ENCODE data around the gene CORO7.
"Not testable (repeated sequence)": the region's sequence is repeated elsewhere in the genome, so short reads cannot be mapped to it uniquely, and the experiment has no call there.

CORO7 gene

GRCh38 chr16:4350787-4351659 is 65.4 kb downstream of the CORO7 start, which contains the start of gene PAM16:
Gene PAM16 (minus strand): TSS chr16:4351321. CDS start chr16:4351234, 87 bp downstream.
- DNase-seq = peak; percentile 97

DNA sequence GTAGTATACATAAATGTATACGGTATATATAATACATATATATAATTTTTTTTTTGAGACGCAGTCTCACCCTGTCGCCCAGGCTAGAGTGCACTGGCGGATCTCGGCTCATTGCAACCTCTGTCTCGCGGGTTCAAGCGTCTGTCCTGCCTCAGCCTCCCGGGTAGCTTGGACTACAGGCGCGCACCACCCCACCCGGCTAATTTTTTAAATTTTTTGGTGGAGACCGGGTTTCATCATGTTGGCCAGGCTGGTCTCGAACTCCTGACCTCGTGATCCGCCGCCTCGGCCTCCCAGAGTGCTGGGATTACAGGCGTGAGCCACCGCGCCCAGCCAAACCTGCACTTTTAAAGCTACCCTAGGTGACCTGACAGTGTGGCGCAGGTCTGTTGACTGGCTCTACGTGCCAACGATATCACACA is 66.0 kb downstream of the CORO7 start:
- DNase-seq = no peak

GRCh38 chr16:4349332-4349731 is 67.1 kb downstream of the CORO7 start:
- DNase-seq = no peak

DNA sequence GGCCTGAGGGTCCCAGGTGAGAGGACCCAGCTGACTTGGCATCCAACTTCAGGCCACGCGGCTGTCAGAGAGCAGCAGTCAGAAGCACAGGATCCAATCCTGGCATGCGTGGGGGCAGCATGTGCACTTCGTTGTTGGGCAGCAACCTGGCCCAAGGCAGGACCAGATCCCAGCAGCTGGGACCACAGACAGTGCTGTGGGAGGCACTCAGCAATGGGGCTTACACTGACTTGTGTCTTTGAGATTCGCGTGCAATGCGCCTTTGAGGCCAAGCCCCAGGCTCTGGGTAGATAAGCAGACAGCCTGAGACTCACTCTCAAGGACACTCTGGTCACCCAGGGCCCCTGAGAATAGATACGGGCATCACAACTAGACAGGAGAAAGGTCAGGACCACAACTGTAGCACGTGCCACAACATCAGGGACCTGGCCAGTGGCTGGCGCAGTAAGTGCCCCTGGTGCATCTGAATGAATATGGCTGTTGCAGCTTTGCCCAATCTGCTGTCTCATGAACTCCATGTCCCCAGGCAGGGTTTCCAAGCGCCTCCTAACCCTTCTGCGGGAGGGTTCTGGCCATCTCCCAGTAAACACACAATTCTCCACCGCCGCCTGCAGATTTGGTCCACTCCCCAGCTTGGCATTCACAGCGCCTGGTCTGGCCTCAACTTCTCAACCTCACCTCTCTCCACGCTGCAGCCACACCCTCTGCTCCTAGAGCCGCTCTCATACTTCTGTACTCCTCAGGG is 68.5 kb downstream of the CORO7 start:
- DNase-seq = no peak

GRCh38 chr16:4347010-4347409 is 69.4 kb downstream of the CORO7 start:
- no peak for DNase-seq

GRCh38 chr16:4345836-4346781 is 70.3 kb downstream of the CORO7 start:
- DNase-seq = no peak

DNA sequence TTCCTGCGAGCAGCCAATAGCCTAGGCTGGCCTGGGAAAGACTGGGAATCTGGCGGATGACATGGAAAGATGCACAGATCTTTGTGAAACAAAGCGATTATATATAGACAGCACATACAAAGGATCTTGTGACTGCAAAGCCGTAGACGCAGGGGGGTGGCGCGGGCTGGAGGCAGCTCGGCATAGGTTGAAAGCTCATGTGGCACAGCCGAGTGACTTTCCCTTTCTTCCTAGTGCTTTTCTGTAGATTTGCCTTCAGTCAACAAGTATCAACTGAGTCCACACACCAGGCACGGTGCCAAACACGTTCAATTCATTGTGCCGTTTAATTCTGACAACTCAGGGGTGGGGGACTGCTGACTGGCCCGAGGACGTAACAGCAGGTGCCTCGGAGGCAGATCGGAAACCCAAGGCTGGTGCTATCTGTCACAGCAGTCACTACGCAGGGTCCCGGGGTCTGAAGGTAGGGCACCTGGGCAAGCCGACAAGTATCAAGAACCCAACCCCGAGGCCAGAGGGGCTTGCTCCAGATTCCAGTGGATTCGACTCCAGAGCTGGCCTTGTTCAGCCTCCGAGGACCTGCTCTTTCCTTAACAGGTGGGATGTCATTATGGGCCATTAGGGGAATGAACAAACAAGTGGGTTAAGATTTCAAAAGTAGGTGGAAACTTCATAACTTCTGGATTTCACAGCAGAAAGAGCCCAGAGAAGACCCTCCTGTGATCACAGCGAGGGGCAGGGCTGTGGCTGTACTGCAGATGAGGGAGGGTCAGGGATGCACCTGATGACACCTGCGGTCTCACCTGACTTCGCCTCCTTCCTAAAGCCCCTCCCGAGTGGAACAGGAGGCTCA is 71.2 kb downstream of the CORO7 start:
- DNase-seq = no peak

DNA sequence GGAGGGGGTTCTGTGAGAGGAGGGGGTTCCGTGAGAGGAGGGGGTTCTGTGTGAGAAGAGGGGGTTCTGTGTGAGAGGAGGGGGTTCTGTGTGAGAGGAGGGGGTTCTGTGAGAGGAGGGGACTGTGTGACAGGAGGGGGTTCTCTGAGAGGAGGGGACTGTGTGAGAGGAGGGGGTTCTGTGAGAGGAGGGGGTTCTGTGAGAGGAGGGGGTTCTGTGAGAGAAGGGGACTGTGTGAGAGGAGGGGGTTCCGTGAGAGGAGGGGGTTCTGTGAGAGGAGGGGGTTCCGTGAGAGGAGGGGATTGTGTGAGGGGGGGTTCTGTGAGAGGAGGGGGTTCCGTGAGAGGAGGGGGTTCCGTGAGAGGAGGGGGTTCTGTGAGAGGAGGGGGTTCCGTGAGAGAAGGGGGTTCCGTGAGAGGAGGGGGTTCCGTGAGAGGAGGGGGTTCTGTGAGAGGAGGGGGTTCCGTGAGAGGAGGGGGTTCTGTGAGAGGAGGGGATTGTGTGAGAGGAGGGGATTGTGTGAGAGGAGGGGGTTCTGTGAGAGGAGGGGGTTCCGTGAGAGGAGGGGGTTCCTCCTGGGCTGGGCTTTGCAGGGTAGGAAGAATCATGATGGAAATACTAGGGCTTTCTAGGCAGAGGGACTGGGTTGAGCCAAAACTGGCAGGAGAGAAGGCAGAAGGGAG is 72.0 kb downstream of the CORO7 start:
- DNase-seq = not testable (repeated sequence)

DNA sequence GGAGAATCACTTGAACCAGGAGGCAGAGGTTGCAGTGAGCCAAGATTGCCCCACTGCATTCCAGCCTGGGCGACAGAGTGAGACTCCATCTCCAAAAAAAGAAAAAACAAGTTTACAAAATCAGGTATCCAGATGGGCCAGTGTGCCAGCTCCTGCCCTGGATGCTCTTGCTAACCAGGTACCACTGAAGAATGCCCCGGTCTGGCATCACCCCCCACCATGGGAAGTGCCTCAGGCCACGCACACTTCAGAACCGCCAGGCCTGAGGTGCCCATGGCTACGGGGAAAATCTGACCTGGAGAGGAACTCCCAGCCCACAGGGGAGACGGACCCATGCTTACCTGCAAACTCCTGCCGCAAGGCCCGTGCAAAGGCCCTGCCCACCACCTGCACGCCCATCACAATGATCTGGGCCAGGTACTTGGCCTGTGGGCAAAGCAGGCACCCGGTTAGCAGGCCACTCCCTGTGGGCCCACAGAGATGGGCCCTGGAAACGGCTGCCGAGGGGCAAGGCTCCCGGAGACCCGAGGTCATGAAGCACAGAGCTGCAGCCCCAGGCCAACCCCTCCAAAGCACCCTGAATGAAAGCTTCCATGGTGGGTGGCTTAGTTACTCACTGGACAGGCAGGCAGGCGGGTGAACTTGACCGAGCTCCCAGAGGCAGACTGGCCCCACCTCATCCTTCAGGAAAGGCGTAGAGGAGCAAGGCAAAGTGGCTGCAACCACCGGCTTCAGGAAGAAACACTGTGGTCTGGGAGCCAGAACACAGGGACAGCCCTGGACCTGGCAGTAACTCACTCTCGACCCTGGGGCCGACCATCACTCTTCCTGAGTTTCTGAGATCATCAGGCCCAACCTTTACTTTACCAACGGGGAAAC is 73.3 kb downstream of the CORO7 start:
- no peak for DNase-seq

DNA sequence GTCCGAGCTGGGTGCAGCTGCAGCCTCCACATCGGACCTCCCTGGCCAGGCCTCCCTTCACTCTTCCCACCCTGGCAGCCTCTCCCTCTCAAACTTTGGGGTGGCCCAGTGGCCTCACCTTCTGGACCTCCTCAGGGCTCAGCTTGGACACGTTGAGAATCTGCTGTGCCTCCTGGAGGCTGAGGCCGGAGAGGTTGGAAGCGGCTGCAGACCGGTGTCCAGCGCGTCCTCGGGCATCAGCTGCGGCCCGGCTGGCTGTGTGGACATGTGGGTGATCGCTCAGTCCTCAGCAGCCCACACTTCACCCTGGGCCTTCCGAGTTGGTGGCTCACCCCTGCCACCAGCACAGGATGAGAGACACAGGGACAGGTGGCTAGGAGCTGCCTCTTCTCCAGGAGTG is 75.1 kb downstream of the CORO7 start:
- no peak for DNase-seq

GRCh38 chr16:4340443-4340842 is 76.0 kb downstream of the CORO7 start:
- no peak for DNase-seq

GRCh38 chr16:4339909-4340308 is 76.5 kb downstream of the CORO7 start:
- no peak for DNase-seq

DNA sequence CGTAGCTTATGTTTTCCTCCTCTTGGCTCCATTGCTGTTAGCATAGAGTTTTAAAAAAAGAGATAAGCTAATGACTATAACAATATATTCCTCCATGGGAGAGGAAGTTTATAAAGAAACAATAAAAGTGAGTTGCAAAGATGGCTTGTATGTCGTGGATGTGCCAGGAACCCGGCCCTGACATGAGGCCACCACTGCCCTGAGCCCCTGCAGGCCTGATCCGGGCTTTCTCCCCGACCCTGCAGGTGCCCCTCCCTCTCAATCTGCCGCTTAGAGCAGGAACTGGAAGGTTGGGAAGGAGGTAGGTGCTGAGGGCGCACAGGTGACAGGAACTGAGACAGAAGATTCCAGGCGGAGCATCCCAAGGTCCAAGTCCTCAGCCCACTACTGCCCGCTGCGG is 76.9 kb downstream of the CORO7 start:
- no peak for DNase-seq

- DNase-seq = no peak
Measured at GRCh38 chr16:4338712-4339299, 77.6 kb downstream of the CORO7 start.

DNA sequence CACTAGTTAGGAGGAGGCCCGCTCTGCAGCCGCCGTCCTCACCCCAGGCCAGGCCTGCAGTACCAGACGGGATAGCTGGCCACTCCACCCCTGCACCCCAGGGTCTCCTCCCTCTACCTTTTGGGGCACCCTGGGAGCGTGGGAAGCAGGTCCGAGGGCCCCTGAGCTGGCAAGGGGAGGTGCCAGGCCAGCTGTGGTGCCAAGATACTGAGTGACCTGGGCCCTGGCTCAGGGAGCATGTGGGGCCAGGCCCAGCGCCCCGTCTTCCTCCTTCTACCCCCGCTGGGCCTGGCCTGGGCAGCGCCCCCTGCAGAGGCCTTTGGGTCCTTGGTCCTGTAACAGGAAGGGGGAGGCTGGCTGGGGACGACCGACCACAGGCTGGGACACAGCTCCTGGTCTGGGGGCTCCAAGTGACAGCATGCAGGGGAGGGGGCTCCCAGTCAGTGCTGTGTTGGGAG is 78.2 kb downstream of the CORO7 start:
- no peak for DNase-seq

DNA sequence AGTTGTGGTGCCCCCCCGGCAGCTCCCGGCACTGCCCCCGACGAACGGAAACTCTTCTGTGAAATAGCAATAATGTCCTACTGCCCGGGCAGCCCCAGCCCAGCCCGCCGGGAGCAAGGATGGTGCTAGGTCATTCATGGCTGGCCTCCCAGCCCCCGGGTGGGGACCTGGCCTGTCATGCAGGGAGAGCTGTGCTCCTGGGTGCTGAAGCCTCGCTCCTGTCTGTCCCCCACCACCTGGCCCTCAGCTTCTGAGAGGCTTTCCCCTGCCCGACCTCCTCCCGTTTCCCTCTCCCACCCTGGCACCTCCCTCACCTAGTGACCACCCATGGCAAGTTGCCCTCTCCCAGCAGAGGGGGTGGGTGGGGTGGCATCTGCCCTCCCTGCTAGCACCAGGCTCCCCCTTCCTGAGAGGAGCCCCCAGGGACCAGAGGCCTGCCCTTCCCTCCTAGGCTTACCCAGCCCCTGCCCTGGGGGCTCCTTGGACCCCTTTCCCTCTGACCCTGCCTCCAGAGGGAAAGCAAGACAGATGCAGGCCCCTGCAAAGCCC is 78.8 kb downstream of the CORO7 start:
- no peak for DNase-seq

DNA sequence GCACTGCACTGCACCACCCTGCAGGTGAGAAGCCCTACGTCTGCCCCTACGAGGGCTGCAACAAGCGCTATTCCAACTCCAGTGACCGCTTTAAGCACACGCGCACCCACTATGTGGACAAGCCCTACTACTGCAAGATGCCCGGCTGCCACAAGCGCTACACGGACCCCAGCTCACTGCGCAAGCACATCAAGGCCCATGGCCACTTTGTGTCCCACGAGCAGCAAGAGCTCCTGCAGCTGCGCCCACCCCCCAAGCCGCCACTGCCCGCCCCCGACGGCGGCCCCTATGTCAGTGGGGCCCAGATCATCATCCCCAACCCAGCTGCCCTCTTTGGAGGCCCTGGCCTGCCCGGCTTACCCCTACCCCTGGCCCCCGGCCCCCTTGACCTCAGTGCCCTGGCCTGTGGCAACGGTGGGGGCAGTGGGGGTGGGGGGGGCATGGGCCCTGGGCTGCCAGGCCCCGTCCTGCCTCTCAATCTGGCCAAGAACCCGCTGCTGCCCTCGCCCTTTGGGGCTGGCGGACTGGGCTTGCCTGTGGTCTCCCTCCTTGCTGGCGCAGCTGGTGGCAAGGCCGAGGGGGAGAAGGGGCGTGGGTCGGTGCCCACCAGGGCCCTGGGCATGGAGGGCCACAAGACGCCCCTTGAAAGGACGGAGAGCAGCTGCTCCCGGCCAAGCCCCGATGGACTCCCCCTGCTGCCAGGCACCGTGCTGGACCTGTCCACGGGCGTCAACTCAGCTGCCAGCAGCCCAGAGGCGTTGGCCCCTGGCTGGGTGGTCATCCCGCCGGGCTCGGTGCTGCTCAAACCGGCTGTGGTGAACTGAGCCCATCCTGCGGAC is 79.5 kb downstream of the CORO7 start:
- DNase-seq = no peak

GRCh38 chr16:4334724-4335495 is 81.5 kb downstream of the CORO7 start:
- no peak for DNase-seq
